GM10248 (cell line): Measurements from ENCODE around the gene TGM6.

Experiments used
- CTCF ChIA-PET: fragments of 300-600 bp; sonication (Branson Sonifier 250); formaldehyde crosslinking; extraction: SDS; loops from one replicate; lab custom pipeline; 2021; ENCODE audit warnings: antibody characterized with exemption; lab: Yijun Ruan, JAX
- POLR2A ChIA-PET: fragments of 350-650 bp; sonication (Branson Sonifier 250); formaldehyde crosslinking; extraction: SDS; loops from one replicate; lab custom pipeline; 2020; ENCODE audit warnings: antibody characterized with exemption; lab: Yijun Ruan, JAX
- DNase-seq: peaks from one replicate; pipeline ENCODE4 v3.0.0; 2012; ENCODE audit errors: extremely low spot score
- TF ChIP-seq, protein P1 (sequence below): IDR thresholded peaks from 2 replicates; pipeline ENCODE4 v1.5.1; 2012; ENCODE audit warnings: mild to moderate bottlenecking, low read depth; ENCODE audit errors: extremely low read depth, missing control alignments, control extremely low read depth

The TGM6 gene

DNA sequence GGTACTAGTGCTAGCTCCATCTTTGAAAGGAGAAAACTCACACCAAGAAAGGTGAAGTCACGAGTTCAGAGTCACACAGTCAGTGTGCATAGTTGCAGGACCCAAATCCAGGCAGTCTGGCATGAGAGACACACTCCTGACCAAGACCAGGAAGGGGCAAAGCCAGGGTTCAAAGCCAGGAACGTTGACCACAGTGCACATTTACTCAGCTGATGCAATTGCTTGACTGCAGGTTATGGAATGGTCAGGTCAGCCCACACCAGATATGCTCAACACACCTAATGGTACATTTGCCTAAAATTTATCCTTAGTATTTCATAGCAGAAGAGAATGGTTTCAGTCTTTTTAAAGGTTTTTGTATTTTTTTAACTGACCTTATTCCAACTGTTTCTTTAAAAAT, 37.7 kb downstream of the TGM6 start:
- DNase-seq = no peak
- CTCF ChIA-PET = no interaction called here
- TF ChIP-seq, protein P1, sequence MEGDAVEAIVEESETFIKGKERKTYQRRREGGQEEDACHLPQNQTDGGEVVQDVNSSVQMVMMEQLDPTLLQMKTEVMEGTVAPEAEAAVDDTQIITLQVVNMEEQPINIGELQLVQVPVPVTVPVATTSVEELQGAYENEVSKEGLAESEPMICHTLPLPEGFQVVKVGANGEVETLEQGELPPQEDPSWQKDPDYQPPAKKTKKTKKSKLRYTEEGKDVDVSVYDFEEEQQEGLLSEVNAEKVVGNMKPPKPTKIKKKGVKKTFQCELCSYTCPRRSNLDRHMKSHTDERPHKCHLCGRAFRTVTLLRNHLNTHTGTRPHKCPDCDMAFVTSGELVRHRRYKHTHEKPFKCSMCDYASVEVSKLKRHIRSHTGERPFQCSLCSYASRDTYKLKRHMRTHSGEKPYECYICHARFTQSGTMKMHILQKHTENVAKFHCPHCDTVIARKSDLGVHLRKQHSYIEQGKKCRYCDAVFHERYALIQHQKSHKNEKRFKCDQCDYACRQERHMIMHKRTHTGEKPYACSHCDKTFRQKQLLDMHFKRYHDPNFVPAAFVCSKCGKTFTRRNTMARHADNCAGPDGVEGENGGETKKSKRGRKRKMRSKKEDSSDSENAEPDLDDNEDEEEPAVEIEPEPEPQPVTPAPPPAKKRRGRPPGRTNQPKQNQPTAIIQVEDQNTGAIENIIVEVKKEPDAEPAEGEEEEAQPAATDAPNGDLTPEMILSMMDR = no peak
- POLR2A ChIA-PET = no interaction called here

DNA sequence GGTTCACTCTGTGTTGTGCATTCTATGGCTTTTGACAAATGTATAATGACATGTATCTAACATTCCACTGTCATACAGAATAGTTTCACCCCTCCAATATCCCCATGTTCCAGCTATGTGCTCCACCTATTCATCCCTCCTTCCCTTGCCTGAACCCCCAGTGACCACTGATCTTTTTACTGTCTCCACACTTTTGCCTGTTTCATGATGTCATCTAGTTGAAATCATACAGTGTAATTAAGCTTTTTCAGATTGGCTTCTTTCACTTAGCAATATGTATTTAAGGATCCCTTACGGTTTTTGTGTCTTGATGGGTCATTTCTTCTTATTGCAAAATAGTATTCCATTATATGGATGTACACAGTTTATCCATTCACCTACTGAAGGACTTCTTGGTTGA, 39.8 kb downstream of the TGM6 start:
- POLR2A ChIA-PET = no interaction called here

DNA sequence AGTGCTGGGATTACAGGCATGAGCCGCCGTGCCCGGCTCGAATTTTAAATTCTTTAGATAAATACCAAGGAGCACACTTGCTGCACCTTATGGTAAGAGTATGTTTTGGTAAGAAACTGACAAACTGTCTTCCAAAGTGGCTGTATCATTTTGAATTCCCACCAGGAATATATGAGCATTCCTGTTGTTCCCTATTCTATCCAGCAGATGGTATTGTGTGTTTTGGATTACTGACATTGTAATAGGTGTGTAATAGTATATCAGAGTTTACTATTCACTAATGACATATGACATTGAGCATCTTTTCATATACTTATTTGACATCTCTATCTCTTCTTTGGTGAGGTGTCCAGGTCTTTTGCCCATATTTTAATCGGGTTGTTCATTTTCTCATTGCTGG, 40.5 kb downstream of the TGM6 start:
- ChIA-PET POLR2A (no interaction called here), CTCF (no interaction called here)
- no peak for DNase-seq
- TF ChIP-seq, protein P1 = no peak

More for the DNA sequence above, 39.8 kb downstream of the TGM6 start:
- TF ChIP-seq, protein P1 = no peak
- CTCF ChIA-PET = interaction anchor here (0.7 kb wide), 1 partner anchor 33 kb away, joined by 3 read pairs; no protein-coding TSS in a partner anchor
- no peak for DNase-seq

DNA sequence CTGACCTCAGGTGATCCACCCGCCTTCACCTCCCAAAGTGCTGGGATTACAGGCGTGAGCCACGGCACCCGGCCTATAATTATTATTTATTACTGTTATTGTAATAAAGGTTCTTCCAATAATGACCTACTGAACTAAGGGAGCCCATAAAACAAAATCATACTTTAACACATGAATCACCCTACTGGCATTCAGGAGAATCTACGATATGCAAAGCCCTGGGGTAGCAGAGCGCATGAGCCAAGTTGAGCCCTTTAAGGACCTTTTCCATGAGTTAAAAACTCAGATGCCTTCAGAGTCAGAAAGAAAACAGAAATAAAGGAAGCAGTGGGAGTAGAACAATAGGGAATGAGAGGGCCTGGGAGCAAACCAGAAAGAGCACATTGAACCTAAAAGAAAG, 48.4 kb downstream of the TGM6 start:
- ChIA-PET POLR2A (interaction anchor here (0.7 kb wide), 1 partner anchor 206 kb away, joined by 4 read pairs; no protein-coding TSS in a partner anchor), CTCF (no interaction called here)
- TF ChIP-seq, protein P1 = no peak
- no peak for DNase-seq

DNA sequence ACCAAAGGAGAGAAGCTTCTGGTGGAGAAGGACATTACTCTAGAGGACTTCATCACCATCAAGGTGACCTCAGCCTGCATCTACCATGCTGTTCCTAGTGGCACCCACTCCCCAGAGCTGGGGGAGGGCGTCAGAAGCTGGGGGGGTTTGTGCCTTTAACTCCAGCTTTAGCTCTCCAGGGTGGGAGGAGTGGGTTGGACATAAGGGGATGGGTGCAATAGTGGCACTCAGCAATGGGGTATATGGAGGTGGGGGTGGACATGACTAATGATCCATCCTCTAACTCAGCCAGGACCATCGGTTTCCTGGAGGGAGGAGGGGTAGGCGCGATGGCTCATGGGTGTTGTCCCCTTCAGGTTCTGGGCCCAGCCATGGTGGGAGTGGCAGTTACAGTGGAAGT, 49.8 kb downstream of the TGM6 start:
- TF ChIP-seq, protein P1 = no peak
- DNase-seq = no peak
- POLR2A ChIA-PET = interaction anchor here (0.7 kb wide), 1 partner anchor 28 kb away, joined by 7 read pairs; no protein-coding TSS in a partner anchor
- CTCF ChIA-PET = interaction anchor here (1.2 to 1.7 kb wide), 2 partner anchors 44 to 91 kb away, joined by 4 read pairs; no protein-coding TSS in a partner anchor

DNA sequence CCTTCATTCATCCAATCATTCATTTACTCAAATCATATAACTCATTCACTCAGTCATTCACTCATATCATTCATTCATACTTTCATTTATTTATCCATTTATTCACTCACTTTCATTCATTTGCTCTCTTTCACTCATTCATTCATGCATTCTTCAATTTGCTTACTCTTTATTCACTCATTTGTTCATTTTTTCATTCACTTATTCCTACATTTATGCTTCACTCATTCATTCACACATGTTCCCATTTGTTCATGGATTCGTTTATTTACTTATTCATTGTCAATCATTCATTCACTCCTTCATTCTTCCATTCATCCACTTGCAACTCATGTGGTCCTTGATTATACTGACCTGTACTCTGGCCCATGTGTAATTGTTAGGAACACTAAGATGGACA, 50.5 kb downstream of the TGM6 start:
- ChIA-PET CTCF (no interaction called here), POLR2A (no interaction called here)
- TF ChIP-seq, protein P1 = no peak
- DNase-seq = no peak
